ENCODE results near the gene RNPEPL1.
A peak's percentile ranks its signal among the peaks of the same experiment; 100 is the strongest.

Gene RNPEPL1

GRCh38 chr2:240579771-240580614, 11.7 kb downstream of the RNPEPL1 start:
- Histone ChIP-seq H2BK5ac (ENCODE audit: low read depth, low read length, poor library complexity) (no peak overlapping the region), H3K4me1 (ENCODE audit: control insufficient read depth in 1 of 2, insufficient read depth in 2 of 2, low read length in 2 of 2) (peaks cover 13 to 20% of the 10 kb centered on the region in 2 experiments), H3K79me2 (ENCODE audit: control insufficient read depth, insufficient read depth, low read length, poor library complexity) (no peaks in the 10 kb centered on the region), H4K8ac (ENCODE audit: low read depth, low read length) (no peak overlapping the region), H3K4ac (ENCODE audit: low read depth, low read length) (no peak overlapping the region), H3K79me1 (ENCODE audit: low read length) (no peaks in the 10 kb centered on the region), H3K36me3 (ENCODE audit: control insufficient read depth in 1 of 2, insufficient read depth in 2 of 2, low read length in 2 of 2) (peaks cover 36 to 41% of the 10 kb centered on the region in 2 experiments), H3K14ac (ENCODE audit: low read length) (no peak overlapping the region), H3K18ac (ENCODE audit: low read length) (no peak overlapping the region), H3K23ac (ENCODE audit: low read length) (no peak overlapping the region), H4K91ac (ENCODE audit: low read depth, low read length) (no peak overlapping the region), H2AFZ (ENCODE audit: insufficient read depth, low read length, poor library complexity) (no peak overlapping the region), H3K4me3 (ENCODE audit: low read depth, low read length) (no peak overlapping the region), H3K9ac (ENCODE audit: low read length) (no peak overlapping the region), H3K27me3 (ENCODE audit: insufficient read depth, low read length) (no peaks in the 10 kb centered on the region), H3K9me3 (ENCODE audit: insufficient read depth, low read depth, low read length) (peaks cover 2% of the 10 kb centered on the region), H3K27ac (ENCODE audit: low read depth, low read length) (no peak overlapping the region), H2BK12ac (ENCODE audit: low read length) (no peak overlapping the region), H2BK120ac (ENCODE audit: insufficient read depth, low read length, poor library complexity) (no peak overlapping the region), H4K12ac (ENCODE audit: low read depth, low read length) (no peak overlapping the region), H2AK5ac (ENCODE audit: low read length) (no peak overlapping the region), H3K4me2 (ENCODE audit: low read length) (no peak overlapping the region)
- no CpG with 5 or more reads among the region's 27 CpGs for WGBS (ENCODE audit: extremely low coverage, insufficient coverage, insufficient read length)
- peak; percentile 83 to 84 for DNase-seq

- H4K12ac ChIP-seq (ENCODE audit: low read depth, low read length) = no peak overlapping the region
- peaks cover 11% of the 10 kb centered on the region for H3K79me2 ChIP-seq (ENCODE audit: control insufficient read depth, insufficient read depth, low read length, poor library complexity)
- no peak overlapping the region for H3K27ac ChIP-seq (ENCODE audit: low read depth, low read length)
- WGBS (ENCODE audit: extremely low coverage, insufficient coverage, insufficient read length) = no CpG with 5 or more reads among the region's 5 CpGs
- H2AFZ ChIP-seq (ENCODE audit: insufficient read depth, low read length, poor library complexity) = no peak overlapping the region
- H3K9ac ChIP-seq (ENCODE audit: low read length) = no peak overlapping the region
- DNase-seq = peak in 1 of 2 donors; percentile 12
- no peak overlapping the region for H3K4me2 ChIP-seq (ENCODE audit: low read length)
- H2BK120ac ChIP-seq (ENCODE audit: insufficient read depth, low read length, poor library complexity) = no peak overlapping the region
- no peak overlapping the region for H2AK5ac ChIP-seq (ENCODE audit: low read length)
- peaks cover 19 to 27% of the 10 kb centered on the region in 2 experiments for H3K4me1 ChIP-seq (ENCODE audit: control insufficient read depth in 1 of 2, insufficient read depth in 2 of 2, low read length in 2 of 2)
- no peak overlapping the region for H3K14ac ChIP-seq (ENCODE audit: low read length)
- peaks cover 7% of the 10 kb centered on the region for H3K79me1 ChIP-seq (ENCODE audit: low read length)
- H4K8ac ChIP-seq (ENCODE audit: low read depth, low read length) = no peak overlapping the region
- no peak overlapping the region for H2BK5ac ChIP-seq (ENCODE audit: low read depth, low read length, poor library complexity)
- no peak overlapping the region for H2BK12ac ChIP-seq (ENCODE audit: low read length)
- no peak overlapping the region for H4K91ac ChIP-seq (ENCODE audit: low read depth, low read length)
- no peak overlapping the region for H3K23ac ChIP-seq (ENCODE audit: low read length)
- no peak overlapping the region for H3K4ac ChIP-seq (ENCODE audit: low read depth, low read length)
- H3K4me3 ChIP-seq (ENCODE audit: low read depth, low read length) = no peak overlapping the region
- H3K27me3 ChIP-seq (ENCODE audit: insufficient read depth, low read length) = no peaks in the 10 kb centered on the region
- H3K18ac ChIP-seq (ENCODE audit: low read length) = no peak overlapping the region
- no peaks in the 10 kb centered on the region for H3K9me3 ChIP-seq (ENCODE audit: insufficient read depth, low read depth, low read length)
- peaks cover 23% of the 10 kb centered on the region in 2 experiments for H3K36me3 ChIP-seq (ENCODE audit: control insufficient read depth in 1 of 2, insufficient read depth in 2 of 2, low read length in 2 of 2)
These were observed 13.5 kb downstream of the RNPEPL1 start for GRCh38 chr2:240581811-240582210.

- Histone ChIP-seq H3K9me3 (ENCODE audit: insufficient read depth, low read depth, low read length) (no peaks in the 10 kb centered on the region), H2BK120ac (ENCODE audit: insufficient read depth, low read length, poor library complexity) (no peak overlapping the region), H3K9ac (ENCODE audit: low read length) (no peak overlapping the region), H3K4me2 (ENCODE audit: low read length) (no peak overlapping the region), H3K23ac (ENCODE audit: low read length) (no peak overlapping the region), H3K14ac (ENCODE audit: low read length) (no peak overlapping the region), H3K4ac (ENCODE audit: low read depth, low read length) (no peak overlapping the region), H4K91ac (ENCODE audit: low read depth, low read length) (no peak overlapping the region), H3K4me3 (ENCODE audit: low read depth, low read length) (no peak overlapping the region), H2BK5ac (ENCODE audit: low read depth, low read length, poor library complexity) (no peak overlapping the region), H2AFZ (ENCODE audit: insufficient read depth, low read length, poor library complexity) (no peak overlapping the region), H3K27me3 (ENCODE audit: insufficient read depth, low read length) (no peaks in the 10 kb centered on the region), H3K18ac (ENCODE audit: low read length) (no peak overlapping the region), H3K79me2 (ENCODE audit: control insufficient read depth, insufficient read depth, low read length, poor library complexity) (peaks cover 15% of the 10 kb centered on the region), H3K79me1 (ENCODE audit: low read length) (peaks cover 7% of the 10 kb centered on the region), H2AK5ac (ENCODE audit: low read length) (no peak overlapping the region), H3K36me3 (ENCODE audit: control insufficient read depth in 1 of 2, insufficient read depth in 2 of 2, low read length in 2 of 2) (peaks cover 14% of the 10 kb centered on the region in 2 experiments), H2BK12ac (ENCODE audit: low read length) (no peak overlapping the region), H3K4me1 (ENCODE audit: control insufficient read depth in 1 of 2, insufficient read depth in 2 of 2, low read length in 2 of 2) (peaks cover 26 to 33% of the 10 kb centered on the region in 2 experiments), H4K12ac (ENCODE audit: low read depth, low read length) (no peak overlapping the region), H4K8ac (ENCODE audit: low read depth, low read length) (no peak overlapping the region), H3K27ac (ENCODE audit: low read depth, low read length) (no peak overlapping the region)
- no peak for DNase-seq
- no CpG with 5 or more reads among the region's 3 CpGs for WGBS (ENCODE audit: extremely low coverage, insufficient coverage, insufficient read length)
These were observed 14.5 kb downstream of the RNPEPL1 start for GRCh38 chr2:240582781-240583180.

GRCh38 chr2:240583774-240584173, 15.5 kb downstream of the RNPEPL1 start:
- no peak overlapping the region for H3K4ac ChIP-seq (ENCODE audit: low read depth, low read length)
- no peaks in the 10 kb centered on the region for H3K27me3 ChIP-seq (ENCODE audit: insufficient read depth, low read length)
- peaks cover 7% of the 10 kb centered on the region for H3K79me1 ChIP-seq (ENCODE audit: low read length)
- no peak overlapping the region for H4K12ac ChIP-seq (ENCODE audit: low read depth, low read length)
- H2AK5ac ChIP-seq (ENCODE audit: low read length) = no peak overlapping the region
- no peak overlapping the region for H2BK120ac ChIP-seq (ENCODE audit: insufficient read depth, low read length, poor library complexity)
- no peak overlapping the region for H3K23ac ChIP-seq (ENCODE audit: low read length)
- H3K14ac ChIP-seq (ENCODE audit: low read length) = no peak overlapping the region
- peaks cover 1% of the 10 kb centered on the region for H3K9me3 ChIP-seq (ENCODE audit: insufficient read depth, low read depth, low read length)
- H4K8ac ChIP-seq (ENCODE audit: low read depth, low read length) = no peak overlapping the region
- H3K9ac ChIP-seq (ENCODE audit: low read length) = no peak overlapping the region
- H3K18ac ChIP-seq (ENCODE audit: low read length) = no peak overlapping the region
- no peak overlapping the region for H2BK12ac ChIP-seq (ENCODE audit: low read length)
- no peak overlapping the region for H2BK5ac ChIP-seq (ENCODE audit: low read depth, low read length, poor library complexity)
- H3K4me1 ChIP-seq (ENCODE audit: control insufficient read depth in 1 of 2, insufficient read depth in 2 of 2, low read length in 2 of 2) = peaks cover 31 to 36% of the 10 kb centered on the region in 2 experiments
- H3K36me3 ChIP-seq (ENCODE audit: control insufficient read depth in 1 of 2, insufficient read depth in 2 of 2, low read length in 2 of 2) = peaks cover 4% of the 10 kb centered on the region in 2 experiments
- H4K91ac ChIP-seq (ENCODE audit: low read depth, low read length) = no peak overlapping the region
- H3K4me3 ChIP-seq (ENCODE audit: low read depth, low read length) = no peak overlapping the region
- no peak overlapping the region for H2AFZ ChIP-seq (ENCODE audit: insufficient read depth, low read length, poor library complexity)
- no CpG with 5 or more reads among the region's 4 CpGs for WGBS (ENCODE audit: extremely low coverage, insufficient coverage, insufficient read length)
- no peak overlapping the region for H3K4me2 ChIP-seq (ENCODE audit: low read length)
- peaks cover 15% of the 10 kb centered on the region for H3K79me2 ChIP-seq (ENCODE audit: control insufficient read depth, insufficient read depth, low read length, poor library complexity)
- H3K27ac ChIP-seq (ENCODE audit: low read depth, low read length) = no peak overlapping the region
- DNase-seq = no peak
